ENCODE measurements around the gene STAT6.

STAT6 gene

DNA sequence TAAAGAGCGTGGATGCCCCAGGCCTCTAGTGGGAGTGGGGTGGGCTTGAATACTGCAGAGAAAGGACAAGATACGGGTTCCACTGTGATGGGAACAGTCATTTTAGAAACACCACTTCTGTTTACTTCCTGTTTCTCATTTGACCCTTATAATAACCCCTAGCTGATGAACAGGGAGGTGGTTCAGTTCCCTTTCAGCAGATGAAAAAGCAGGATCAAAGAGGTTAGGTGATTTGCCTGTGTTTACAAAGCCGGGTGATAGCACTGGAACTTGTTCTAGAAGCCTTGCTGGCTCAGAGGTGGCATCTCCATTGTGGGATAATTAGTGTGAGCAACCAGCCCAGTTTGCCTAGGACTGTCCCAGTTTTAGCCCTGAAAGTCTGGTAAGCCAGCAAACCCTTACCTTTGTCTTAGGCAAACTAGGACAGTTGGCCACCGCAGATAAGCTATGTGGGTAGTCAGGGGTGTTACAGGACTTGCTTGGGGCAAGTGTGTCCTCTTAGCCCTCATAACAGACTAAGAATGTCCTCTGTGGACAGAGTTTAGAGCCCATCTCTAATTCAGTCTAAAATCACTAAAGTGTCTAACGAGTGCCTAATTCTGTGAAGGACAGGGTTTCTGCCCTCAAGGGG, 43.8 kb upstream of the STAT6 start:
- H3K79me2 ChIP-seq (ENCODE audit: control insufficient read depth, insufficient read depth, low read length, poor library complexity) = no peaks in the 10 kb centered on the region
- no CpG with 5 or more reads among the region's 5 CpGs for WGBS (ENCODE audit: extremely low coverage, insufficient coverage, insufficient read length)

DNA sequence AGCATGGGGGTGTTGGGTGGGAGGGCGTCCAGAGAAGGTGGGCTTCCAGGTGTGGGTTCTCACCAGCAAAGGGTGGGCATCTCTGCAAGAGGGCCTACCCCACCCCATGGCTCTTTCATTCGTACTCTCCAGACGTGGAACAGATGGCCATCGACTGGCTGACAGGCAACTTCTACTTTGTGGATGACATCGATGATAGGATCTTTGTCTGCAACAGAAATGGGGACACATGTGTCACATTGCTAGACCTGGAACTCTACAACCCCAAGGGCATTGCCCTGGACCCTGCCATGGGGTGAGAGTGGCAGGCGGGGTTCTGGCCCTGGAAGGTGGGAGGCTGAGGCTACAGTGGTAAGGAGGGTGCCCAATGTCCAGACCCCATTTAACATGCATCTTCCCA, 42.9 kb upstream of the STAT6 start:
- Histone ChIP-seq H2AK5ac (ENCODE audit: low read length) (no peak overlapping the region), H3K4me2 (ENCODE audit: low read length) (no peak overlapping the region), H3K36me3 (ENCODE audit: control insufficient read depth in 1 of 2, insufficient read depth in 2 of 2, low read length in 2 of 2) (peaks cover 74 to 83% of the 10 kb centered on the region in 2 experiments), H3K9ac (ENCODE audit: low read length) (no peak overlapping the region), H3K4ac (ENCODE audit: low read depth, low read length) (no peak overlapping the region), H3K79me1 (ENCODE audit: low read length) (no peaks in the 10 kb centered on the region), H3K27ac (ENCODE audit: low read depth, low read length) (no peak overlapping the region), H3K79me2 (ENCODE audit: control insufficient read depth, insufficient read depth, low read length, poor library complexity) (no peaks in the 10 kb centered on the region), H3K4me3 (ENCODE audit: low read depth, low read length) (no peak overlapping the region), H2BK120ac (ENCODE audit: insufficient read depth, low read length, poor library complexity) (no peak overlapping the region), H3K4me1 (ENCODE audit: control insufficient read depth in 1 of 2, insufficient read depth in 2 of 2, low read length in 2 of 2) (peaks cover under 1% of the 10 kb centered on the region in 2 experiments), H3K9me3 (ENCODE audit: insufficient read depth, low read depth, low read length) (peaks cover 1% of the 10 kb centered on the region), H4K8ac (ENCODE audit: low read depth, low read length) (no peak overlapping the region), H4K91ac (ENCODE audit: low read depth, low read length) (no peak overlapping the region), H2BK12ac (ENCODE audit: low read length) (no peak overlapping the region), H4K12ac (ENCODE audit: low read depth, low read length) (no peak overlapping the region), H3K23ac (ENCODE audit: low read length) (no peak overlapping the region), H3K27me3 (ENCODE audit: insufficient read depth, low read length) (no peaks in the 10 kb centered on the region), H2BK5ac (ENCODE audit: low read depth, low read length, poor library complexity) (no peak overlapping the region), H3K14ac (ENCODE audit: low read length) (no peak overlapping the region), H2AFZ (ENCODE audit: insufficient read depth, low read length, poor library complexity) (no peak overlapping the region), H3K18ac (ENCODE audit: low read length) (no peak overlapping the region)
- no CpG with 5 or more reads among the region's 6 CpGs for WGBS (ENCODE audit: extremely low coverage, insufficient coverage, insufficient read length)
- no peak for DNase-seq

More for the DNA sequence above, 43.8 kb upstream of the STAT6 start:
- H2BK12ac ChIP-seq (ENCODE audit: low read length) = no peak overlapping the region
- H3K36me3 ChIP-seq (ENCODE audit: control insufficient read depth in 1 of 2, insufficient read depth in 2 of 2, low read length in 2 of 2) = peaks cover 73 to 82% of the 10 kb centered on the region in 2 experiments
- no peak overlapping the region for H3K9ac ChIP-seq (ENCODE audit: low read length)
- no peak overlapping the region for H2BK5ac ChIP-seq (ENCODE audit: low read depth, low read length, poor library complexity)
- H3K4me3 ChIP-seq (ENCODE audit: low read depth, low read length) = no peak overlapping the region
- no peak overlapping the region for H3K23ac ChIP-seq (ENCODE audit: low read length)
- H3K4me2 ChIP-seq (ENCODE audit: low read length) = no peak overlapping the region
- H3K27ac ChIP-seq (ENCODE audit: low read depth, low read length) = no peak overlapping the region
- H3K27me3 ChIP-seq (ENCODE audit: insufficient read depth, low read length) = no peaks in the 10 kb centered on the region
- no peaks in the 10 kb centered on the region for H3K4me1 ChIP-seq (ENCODE audit: control insufficient read depth in 1 of 2, insufficient read depth in 2 of 2, low read length in 2 of 2)
- no peak overlapping the region for H3K14ac ChIP-seq (ENCODE audit: low read length)
- H4K8ac ChIP-seq (ENCODE audit: low read depth, low read length) = no peak overlapping the region
- no peak overlapping the region for H4K12ac ChIP-seq (ENCODE audit: low read depth, low read length)
- peaks cover 1% of the 10 kb centered on the region for H3K9me3 ChIP-seq (ENCODE audit: insufficient read depth, low read depth, low read length)
- no peak overlapping the region for H2AFZ ChIP-seq (ENCODE audit: insufficient read depth, low read length, poor library complexity)
- H4K91ac ChIP-seq (ENCODE audit: low read depth, low read length) = no peak overlapping the region
- no peak overlapping the region for H3K4ac ChIP-seq (ENCODE audit: low read depth, low read length)
- no peak overlapping the region for H3K18ac ChIP-seq (ENCODE audit: low read length)
- no peak overlapping the region for H2BK120ac ChIP-seq (ENCODE audit: insufficient read depth, low read length, poor library complexity)
- no peak for DNase-seq
- no peak overlapping the region for H2AK5ac ChIP-seq (ENCODE audit: low read length)
- H3K79me1 ChIP-seq (ENCODE audit: low read length) = no peaks in the 10 kb centered on the region

DNA sequence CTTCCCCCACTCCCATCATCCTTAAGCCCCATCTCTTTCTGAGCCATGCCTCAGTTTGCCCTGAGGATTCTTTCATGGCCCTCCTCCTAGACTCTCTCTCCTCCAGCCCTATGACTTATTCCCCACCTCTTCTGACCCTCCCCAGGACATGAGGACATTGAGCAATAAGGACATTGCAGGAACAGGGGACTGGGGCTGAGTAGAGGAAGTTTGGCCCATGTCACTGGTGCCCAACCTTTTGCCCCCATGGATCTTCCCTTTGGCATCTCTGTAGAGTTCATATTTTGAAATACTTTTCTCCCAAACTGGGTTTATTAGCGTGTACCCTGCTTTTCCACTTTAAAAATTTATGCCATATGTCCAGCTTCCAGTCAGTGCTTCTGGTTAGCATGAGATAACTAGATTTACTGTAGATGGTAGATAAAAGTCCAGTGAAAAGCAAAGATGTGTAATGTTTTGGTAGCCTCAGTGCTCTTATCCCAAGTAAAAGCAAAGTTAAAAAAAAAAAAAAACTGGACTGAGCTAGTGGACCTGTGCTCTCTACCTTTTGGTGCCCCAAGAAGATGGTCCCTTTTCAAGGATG, 42.3 kb upstream of the STAT6 start:
- no peak overlapping the region for H2BK120ac ChIP-seq (ENCODE audit: insufficient read depth, low read length, poor library complexity)
- no peak overlapping the region for H3K9ac ChIP-seq (ENCODE audit: low read length)
- peaks cover 2 to 4% of the 10 kb centered on the region in 2 experiments for H3K4me1 ChIP-seq (ENCODE audit: control insufficient read depth in 1 of 2, insufficient read depth in 2 of 2, low read length in 2 of 2)
- H2BK5ac ChIP-seq (ENCODE audit: low read depth, low read length, poor library complexity) = no peak overlapping the region
- DNase-seq = no peak
- H3K4me2 ChIP-seq (ENCODE audit: low read length) = no peak overlapping the region
- H3K14ac ChIP-seq (ENCODE audit: low read length) = no peak overlapping the region
- no peak overlapping the region for H3K27ac ChIP-seq (ENCODE audit: low read depth, low read length)
- H4K12ac ChIP-seq (ENCODE audit: low read depth, low read length) = no peak overlapping the region
- no peak overlapping the region for H3K4me3 ChIP-seq (ENCODE audit: low read depth, low read length)
- H3K23ac ChIP-seq (ENCODE audit: low read length) = no peak overlapping the region
- H2BK12ac ChIP-seq (ENCODE audit: low read length) = no peak overlapping the region
- no peaks in the 10 kb centered on the region for H3K79me2 ChIP-seq (ENCODE audit: control insufficient read depth, insufficient read depth, low read length, poor library complexity)
- H2AK5ac ChIP-seq (ENCODE audit: low read length) = no peak overlapping the region
- H4K91ac ChIP-seq (ENCODE audit: low read depth, low read length) = no peak overlapping the region
- H2AFZ ChIP-seq (ENCODE audit: insufficient read depth, low read length, poor library complexity) = no peak overlapping the region
- peaks cover 73 to 79% of the 10 kb centered on the region in 2 experiments for H3K36me3 ChIP-seq (ENCODE audit: control insufficient read depth in 1 of 2, insufficient read depth in 2 of 2, low read length in 2 of 2)
- WGBS (ENCODE audit: extremely low coverage, insufficient coverage, insufficient read length) = no CpG with 5 or more reads among the region's 1 CpG
- H3K4ac ChIP-seq (ENCODE audit: low read depth, low read length) = no peak overlapping the region
- no peaks in the 10 kb centered on the region for H3K79me1 ChIP-seq (ENCODE audit: low read length)
- H3K18ac ChIP-seq (ENCODE audit: low read length) = no peak overlapping the region
- H3K9me3 ChIP-seq (ENCODE audit: insufficient read depth, low read depth, low read length) = peaks cover 1% of the 10 kb centered on the region
- no peak overlapping the region for H4K8ac ChIP-seq (ENCODE audit: low read depth, low read length)
- no peaks in the 10 kb centered on the region for H3K27me3 ChIP-seq (ENCODE audit: insufficient read depth, low read length)

DNA sequence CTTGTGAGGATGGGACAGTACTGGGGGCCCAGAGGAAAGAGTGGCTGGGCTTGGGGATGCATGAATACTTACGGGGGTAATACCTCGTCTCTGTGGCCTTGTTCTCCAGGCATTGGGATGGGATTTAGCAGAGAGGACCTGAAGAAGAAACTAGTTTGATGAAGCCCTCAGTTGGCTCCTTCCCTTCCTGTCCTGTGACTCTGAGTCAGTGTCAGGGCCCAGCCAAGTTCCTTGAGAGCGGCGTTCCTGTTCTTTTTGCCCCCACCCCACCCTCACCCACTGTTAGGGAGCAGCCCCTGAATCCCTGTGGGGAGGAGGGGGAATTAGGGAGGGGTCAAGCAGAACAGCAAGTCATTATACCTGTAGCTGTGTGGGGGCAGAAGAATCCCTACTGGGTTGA, 41.5 kb upstream of the STAT6 start:
- Histone ChIP-seq H4K12ac (ENCODE audit: low read depth, low read length) (no peak overlapping the region), H3K4ac (ENCODE audit: low read depth, low read length) (no peak overlapping the region), H3K27ac (ENCODE audit: low read depth, low read length) (no peak overlapping the region), H3K18ac (ENCODE audit: low read length) (no peak overlapping the region), H4K91ac (ENCODE audit: low read depth, low read length) (no peak overlapping the region), H3K79me1 (ENCODE audit: low read length) (no peaks in the 10 kb centered on the region), H2BK5ac (ENCODE audit: low read depth, low read length, poor library complexity) (no peak overlapping the region), H3K36me3 (ENCODE audit: control insufficient read depth in 1 of 2, insufficient read depth in 2 of 2, low read length in 2 of 2) (peaks cover 70 to 73% of the 10 kb centered on the region in 2 experiments), H3K4me1 (ENCODE audit: control insufficient read depth in 1 of 2, insufficient read depth in 2 of 2, low read length in 2 of 2) (peaks cover 5 to 10% of the 10 kb centered on the region in 2 experiments), H3K4me2 (ENCODE audit: low read length) (no peak overlapping the region), H3K23ac (ENCODE audit: low read length) (no peak overlapping the region), H3K79me2 (ENCODE audit: control insufficient read depth, insufficient read depth, low read length, poor library complexity) (no peaks in the 10 kb centered on the region), H3K9ac (ENCODE audit: low read length) (no peak overlapping the region), H4K8ac (ENCODE audit: low read depth, low read length) (no peak overlapping the region), H2BK12ac (ENCODE audit: low read length) (no peak overlapping the region), H3K4me3 (ENCODE audit: low read depth, low read length) (no peak overlapping the region), H3K14ac (ENCODE audit: low read length) (no peak overlapping the region), H3K27me3 (ENCODE audit: insufficient read depth, low read length) (no peaks in the 10 kb centered on the region), H3K9me3 (ENCODE audit: insufficient read depth, low read depth, low read length) (peaks cover 1% of the 10 kb centered on the region), H2BK120ac (ENCODE audit: insufficient read depth, low read length, poor library complexity) (no peak overlapping the region), H2AK5ac (ENCODE audit: low read length) (no peak overlapping the region), H2AFZ (ENCODE audit: insufficient read depth, low read length, poor library complexity) (no peak overlapping the region)
- no CpG with 5 or more reads among the region's 4 CpGs for WGBS (ENCODE audit: extremely low coverage, insufficient coverage, insufficient read length)
- DNase-seq = peak in 1 of 2 donors; percentile 23

Data from trophoblast cell (in vitro differentiated cells and primary cell).